Mucosa of stomach (tissue), 1 donor: ENCODE data around the gene SLK.

ENCODE experiments used
- H3K27me3 ChIP-seq: one replicate; pipeline ENCODE4 v1.7.0; 2013; ENCODE audit warnings: mild to moderate bottlenecking, low read length; ENCODE audit not compliant: control insufficient read depth, insufficient read depth
- H3K36me3 ChIP-seq: one replicate; pipeline ENCODE4 v1.7.0; 2013; ENCODE audit warnings: low read length; ENCODE audit not compliant: control insufficient read depth, insufficient read depth
- H3K4me1 ChIP-seq: one replicate; pipeline ENCODE4 v1.7.0; 2013; ENCODE audit warnings: mild to moderate bottlenecking, low read length; ENCODE audit not compliant: control insufficient read depth, insufficient read depth
- H3K4me3 ChIP-seq: one replicate; pipeline ENCODE4 v1.7.0; 2013; ENCODE audit warnings: low read length
- H3K9ac ChIP-seq: one replicate; pipeline ENCODE4 v1.7.0; 2013; ENCODE audit warnings: mild to moderate bottlenecking, low read length, moderate library complexity
- H3K9me3 ChIP-seq: one replicate; pipeline ENCODE4 v1.7.0; 2013; ENCODE audit warnings: mild to moderate bottlenecking, low read length, moderate library complexity; ENCODE audit not compliant: control insufficient read depth
- donor health status: Pancreatic carcinoma.

Gene SLK

DNA sequence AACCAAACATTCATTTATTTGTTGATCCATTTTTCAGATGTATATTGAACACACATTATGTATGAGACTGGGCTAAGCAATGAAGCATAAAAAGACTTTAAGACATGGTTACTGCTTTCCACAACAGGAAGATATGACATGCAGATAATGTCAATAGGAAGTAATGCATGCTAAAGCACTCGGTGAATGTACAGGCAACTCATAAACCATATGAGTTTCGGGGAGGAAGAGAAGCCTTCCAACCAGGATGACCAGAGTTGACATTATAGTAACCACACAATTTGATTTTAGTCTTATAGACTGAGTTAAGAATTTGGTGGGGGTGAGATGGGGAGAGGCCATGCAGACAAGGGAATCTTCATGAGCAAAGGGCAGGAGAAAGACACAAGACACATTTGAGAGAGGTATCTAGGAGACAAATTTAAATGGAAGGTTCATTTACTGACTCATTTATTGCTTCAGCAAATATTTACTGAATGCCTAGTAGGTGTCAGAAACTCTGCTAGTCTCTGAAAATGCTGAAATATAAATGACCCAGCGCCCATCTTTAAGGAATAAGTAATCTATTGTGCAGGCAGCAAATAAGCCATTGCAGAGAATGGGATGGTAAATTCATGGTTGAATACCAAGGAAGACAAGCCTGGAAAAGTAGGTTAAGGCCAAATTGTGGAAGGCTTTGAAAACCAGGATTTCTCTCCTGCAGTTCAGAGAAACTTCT lies 19.0 kb upstream of the SLK start:
- no peaks in the 10 kb centered on the region for H3K9me3 ChIP-seq
- no peak overlapping the region for H3K4me3 ChIP-seq
- H3K9ac ChIP-seq = no peak overlapping the region
- no peaks in the 10 kb centered on the region for H3K36me3 ChIP-seq
- H3K27me3 ChIP-seq = no peaks in the 10 kb centered on the region
- no peaks in the 10 kb centered on the region for H3K4me1 ChIP-seq

DNA sequence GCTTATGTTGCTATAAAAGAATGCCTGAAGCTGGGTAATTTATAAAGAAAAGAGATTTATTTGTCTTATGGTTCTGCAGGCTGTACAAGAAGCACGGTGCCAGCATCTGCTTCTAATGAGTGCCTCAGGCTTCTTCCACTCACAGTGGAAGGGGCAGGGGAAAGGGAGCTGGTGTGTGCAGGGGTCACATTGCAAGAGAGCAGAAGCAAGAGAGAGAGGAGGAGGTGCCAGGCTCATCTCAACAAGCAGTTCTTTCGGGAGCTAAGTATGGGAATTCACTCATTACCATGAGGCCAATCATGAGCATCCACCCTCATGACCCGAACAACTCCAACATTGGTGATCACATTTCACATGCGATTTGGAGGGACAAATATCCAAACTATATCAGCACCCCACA lies 17.2 kb upstream of the SLK start:
- H3K9ac ChIP-seq = no peak overlapping the region
- no peak overlapping the region for H3K4me3 ChIP-seq

DNA sequence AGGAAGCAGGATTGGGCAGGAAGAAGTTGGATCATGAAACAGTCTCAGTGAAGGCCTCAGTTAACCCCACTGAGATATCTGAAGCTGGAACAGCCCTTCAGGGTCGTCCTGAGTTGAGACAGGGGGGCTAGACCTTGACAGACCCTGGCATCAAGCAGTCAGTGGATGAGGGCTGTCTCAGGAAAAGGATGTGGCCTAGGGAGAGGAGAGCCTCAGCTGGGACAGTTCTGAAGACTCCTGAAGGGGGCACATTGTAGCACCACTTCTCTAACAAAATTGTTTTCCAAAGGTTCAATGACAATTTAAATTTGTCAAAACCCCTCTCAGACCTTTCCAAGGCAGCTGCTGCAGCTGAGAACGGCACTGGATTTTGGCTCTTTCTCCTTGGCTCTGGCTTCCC lies 15.8 kb upstream of the SLK start:
- no peaks in the 10 kb centered on the region for H3K4me1 ChIP-seq
- H3K9me3 ChIP-seq = no peaks in the 10 kb centered on the region
- H3K27me3 ChIP-seq = no peaks in the 10 kb centered on the region
- H3K9ac ChIP-seq = no peak overlapping the region
- H3K4me3 ChIP-seq = no peak overlapping the region
- no peaks in the 10 kb centered on the region for H3K36me3 ChIP-seq

More for the DNA sequence above, 17.2 kb upstream of the SLK start:
- no peaks in the 10 kb centered on the region for H3K9me3 ChIP-seq
- no peaks in the 10 kb centered on the region for H3K27me3 ChIP-seq
- H3K36me3 ChIP-seq = no peaks in the 10 kb centered on the region
- H3K4me1 ChIP-seq = no peaks in the 10 kb centered on the region

DNA sequence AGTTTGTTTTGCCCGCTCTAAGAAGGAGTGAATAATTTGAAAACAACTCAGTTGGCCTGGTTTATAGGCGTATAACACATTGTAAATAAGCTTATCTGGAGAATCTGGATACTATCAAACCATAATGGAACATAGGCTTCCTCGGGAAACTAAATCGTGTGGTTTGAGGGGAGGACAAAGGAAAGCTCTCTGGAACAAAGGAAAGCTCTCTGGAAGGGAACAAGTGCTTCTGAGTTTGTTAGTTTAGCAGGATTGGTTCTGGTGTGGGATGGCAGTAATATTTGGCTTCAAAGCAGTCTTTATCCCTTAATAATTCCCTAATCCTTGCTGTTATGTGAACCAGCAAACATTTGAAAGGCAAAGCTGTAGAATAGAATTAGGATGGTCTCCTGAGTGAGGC lies 15.0 kb upstream of the SLK start:
- Histone ChIP-seq H3K4me3 (no peak overlapping the region), H3K4me1 (no peaks in the 10 kb centered on the region), H3K9ac (no peak overlapping the region), H3K27me3 (no peaks in the 10 kb centered on the region), H3K36me3 (no peaks in the 10 kb centered on the region), H3K9me3 (no peaks in the 10 kb centered on the region)

DNA sequence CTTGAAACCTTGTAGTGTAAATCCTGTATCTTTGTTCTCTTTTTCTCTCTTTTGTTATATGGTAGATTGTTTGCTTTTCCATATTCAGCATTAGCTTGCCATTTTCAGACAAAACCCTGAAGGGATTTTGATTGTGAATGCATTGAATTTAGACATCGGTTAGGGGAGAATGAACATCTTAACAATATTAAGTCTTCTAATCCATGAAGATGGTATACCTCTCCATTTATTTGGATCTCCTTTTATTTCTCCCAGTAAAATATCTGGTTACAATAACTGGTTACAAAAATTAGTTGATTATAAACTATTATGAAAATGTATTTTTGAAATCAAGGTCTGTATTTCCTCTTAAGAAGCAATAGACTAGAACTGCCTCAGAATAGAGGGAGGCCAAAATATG lies 12.4 kb upstream of the SLK start:
- Histone ChIP-seq H3K4me1 (no peaks in the 10 kb centered on the region), H3K9ac (no peak overlapping the region), H3K4me3 (no peak overlapping the region), H3K9me3 (no peaks in the 10 kb centered on the region), H3K36me3 (no peaks in the 10 kb centered on the region), H3K27me3 (no peaks in the 10 kb centered on the region)

DNA sequence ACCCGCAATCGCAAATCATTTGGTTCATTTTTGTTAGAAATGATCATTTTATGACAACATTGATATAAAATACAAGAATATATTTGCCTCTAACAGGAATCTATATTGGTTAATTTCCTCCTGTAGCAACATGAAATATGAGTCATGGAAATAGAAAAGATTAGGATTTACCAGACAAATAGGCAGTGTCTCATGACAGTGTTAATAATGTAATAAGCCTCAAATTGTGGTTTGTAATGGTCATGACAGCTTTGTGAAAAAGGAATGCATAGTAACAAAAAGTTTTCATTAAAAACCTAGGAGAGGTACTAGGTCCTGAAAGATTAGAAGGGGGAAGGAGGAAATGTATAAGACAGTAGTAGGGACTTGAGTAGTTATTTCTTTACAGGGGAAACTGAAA lies 7.9 kb upstream of the SLK start:
- H3K4me1 ChIP-seq = no peaks in the 10 kb centered on the region
- H3K4me3 ChIP-seq = no peak overlapping the region
- no peak overlapping the region for H3K9ac ChIP-seq

DNA sequence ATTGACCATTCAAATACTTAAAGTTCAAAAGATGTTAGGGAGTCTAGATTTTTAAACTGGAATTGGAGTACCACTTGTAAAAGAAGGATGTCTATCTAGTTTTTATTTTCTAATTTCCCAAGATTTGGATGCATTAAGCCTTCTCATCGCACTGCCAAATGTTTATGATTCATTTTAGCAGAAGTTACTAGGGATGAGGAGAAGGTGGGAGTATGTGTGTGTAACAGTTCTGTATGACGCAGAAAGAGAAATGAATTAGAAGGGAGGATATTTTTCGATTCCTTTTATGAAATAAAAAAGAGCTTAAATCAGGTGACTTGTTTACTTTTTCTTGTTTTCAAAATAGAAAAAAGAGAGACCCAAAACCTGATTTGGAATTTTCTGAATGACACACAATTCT lies 6.8 kb upstream of the SLK start:
- Histone ChIP-seq H3K27me3 (no peaks in the 10 kb centered on the region), H3K4me1 (no peaks in the 10 kb centered on the region), H3K4me3 (no peak overlapping the region), H3K36me3 (no peaks in the 10 kb centered on the region), H3K9ac (no peak overlapping the region), H3K9me3 (no peaks in the 10 kb centered on the region)

More for the DNA sequence above, 7.9 kb upstream of the SLK start:
- Histone ChIP-seq H3K9me3 (no peaks in the 10 kb centered on the region), H3K36me3 (no peaks in the 10 kb centered on the region), H3K27me3 (no peaks in the 10 kb centered on the region)

DNA sequence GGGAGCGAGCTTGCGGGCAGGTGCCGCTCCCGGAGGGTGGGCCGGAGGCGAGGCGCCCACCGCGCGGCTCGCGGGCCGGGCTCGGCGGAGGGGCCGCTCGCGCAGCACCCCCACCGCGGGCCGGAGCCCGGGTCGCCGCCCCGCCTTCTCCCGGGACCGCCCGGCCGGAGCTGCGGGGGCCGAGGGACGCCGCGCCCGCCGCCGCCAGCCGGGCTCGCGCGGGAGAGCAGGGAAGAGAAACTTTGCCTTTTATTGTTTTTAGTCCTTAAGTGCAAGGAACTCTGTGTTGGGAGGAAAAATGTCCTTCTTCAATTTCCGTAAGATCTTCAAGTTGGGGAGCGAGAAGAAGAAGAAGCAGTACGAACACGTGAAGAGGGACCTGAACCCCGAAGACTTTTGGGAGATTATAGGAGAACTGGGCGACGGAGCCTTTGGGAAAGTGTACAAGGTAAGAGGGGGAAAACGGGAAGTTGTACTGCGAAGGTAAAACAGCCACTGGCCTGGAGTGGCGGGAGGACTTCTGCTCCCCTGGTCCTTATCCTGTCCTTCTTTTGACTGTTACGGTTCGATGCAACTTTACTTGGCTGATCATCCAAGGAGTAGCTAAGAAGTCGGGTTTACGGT lies 620 bp downstream of the SLK start:
- peak overlapping the region; percentile 99 for H3K9ac ChIP-seq
- no peaks in the 10 kb centered on the region for H3K27me3 ChIP-seq
- no peaks in the 10 kb centered on the region for H3K36me3 ChIP-seq
- no peaks in the 10 kb centered on the region for H3K4me1 ChIP-seq
- H3K4me3 ChIP-seq = peak overlapping the region; percentile 66
- H3K9me3 ChIP-seq = no peaks in the 10 kb centered on the region

DNA sequence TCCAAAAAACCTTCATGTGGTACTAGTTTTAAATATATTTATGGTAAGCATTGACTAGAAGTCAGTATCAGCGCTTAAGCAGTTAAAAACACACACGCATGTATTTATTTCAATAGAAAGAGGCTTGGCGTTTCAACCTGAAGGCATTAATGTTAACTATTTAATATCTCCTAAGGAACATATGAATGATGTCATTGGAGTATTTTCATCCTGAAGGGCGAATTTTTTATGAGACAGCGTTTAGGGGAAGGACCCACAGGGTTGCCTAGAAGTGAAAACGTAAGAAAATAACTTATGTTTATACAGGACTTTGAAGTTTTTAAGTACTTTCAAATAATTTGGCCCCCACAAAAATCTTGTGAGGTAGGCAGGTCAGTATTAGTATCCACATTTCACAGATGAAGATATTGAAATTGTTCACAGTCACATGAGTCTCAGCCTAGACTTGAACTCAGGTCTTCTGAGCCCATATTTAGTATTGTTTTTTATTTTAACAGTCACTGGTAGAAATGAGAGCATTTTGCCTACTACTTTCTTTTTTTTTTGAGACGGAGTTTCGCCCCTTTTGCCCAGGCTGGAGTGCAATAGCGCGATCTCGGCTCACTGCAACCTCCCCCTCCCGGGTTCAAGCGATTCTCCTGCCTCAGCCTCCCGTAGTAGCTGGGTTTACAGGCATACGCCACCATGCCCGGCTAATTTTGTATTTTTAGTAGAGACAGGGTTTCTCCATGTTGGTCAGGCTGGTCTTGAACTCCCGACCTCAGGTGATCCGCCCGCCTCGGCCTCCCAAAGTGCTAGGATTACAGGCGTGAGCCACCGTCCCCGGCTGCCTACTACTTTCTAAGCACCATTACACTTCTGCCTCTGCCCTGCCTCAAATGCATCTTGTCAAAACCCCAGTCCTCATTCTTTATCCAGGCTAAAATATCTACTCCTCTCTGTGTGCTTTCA lies 1.8 kb downstream of the SLK start:
- H3K27me3 ChIP-seq = no peaks in the 10 kb centered on the region
- no peaks in the 10 kb centered on the region for H3K4me1 ChIP-seq
- peak overlapping the region; percentile 99 for H3K9ac ChIP-seq
- H3K36me3 ChIP-seq = no peaks in the 10 kb centered on the region
- H3K4me3 ChIP-seq = peak overlapping the region; percentile 66
- no peaks in the 10 kb centered on the region for H3K9me3 ChIP-seq

DNA sequence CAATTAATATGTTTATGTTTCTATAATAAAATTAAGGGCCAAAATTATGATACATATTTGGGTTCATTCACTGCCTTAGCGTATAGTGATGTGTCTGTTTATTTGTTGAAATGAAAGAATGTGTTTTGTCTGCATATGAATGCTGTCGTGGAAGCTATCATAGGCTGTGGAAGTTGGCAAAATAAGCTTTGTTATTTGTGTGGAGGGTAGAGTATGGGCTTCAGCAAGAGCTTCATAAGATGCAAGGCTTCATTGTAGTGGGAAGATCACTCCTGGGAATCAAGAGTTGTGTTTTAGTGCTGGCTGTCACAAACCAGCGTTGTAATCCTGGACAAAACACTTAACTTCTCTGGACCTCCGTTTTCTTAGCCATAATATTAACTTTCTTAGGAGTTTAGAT lies 2.5 kb downstream of the SLK start:
- Histone ChIP-seq H3K4me3 (peak overlapping the region; percentile 66), H3K4me1 (no peaks in the 10 kb centered on the region), H3K27me3 (no peaks in the 10 kb centered on the region), H3K36me3 (no peaks in the 10 kb centered on the region), H3K9me3 (no peaks in the 10 kb centered on the region), H3K9ac (peak overlapping the region; percentile 99)

DNA sequence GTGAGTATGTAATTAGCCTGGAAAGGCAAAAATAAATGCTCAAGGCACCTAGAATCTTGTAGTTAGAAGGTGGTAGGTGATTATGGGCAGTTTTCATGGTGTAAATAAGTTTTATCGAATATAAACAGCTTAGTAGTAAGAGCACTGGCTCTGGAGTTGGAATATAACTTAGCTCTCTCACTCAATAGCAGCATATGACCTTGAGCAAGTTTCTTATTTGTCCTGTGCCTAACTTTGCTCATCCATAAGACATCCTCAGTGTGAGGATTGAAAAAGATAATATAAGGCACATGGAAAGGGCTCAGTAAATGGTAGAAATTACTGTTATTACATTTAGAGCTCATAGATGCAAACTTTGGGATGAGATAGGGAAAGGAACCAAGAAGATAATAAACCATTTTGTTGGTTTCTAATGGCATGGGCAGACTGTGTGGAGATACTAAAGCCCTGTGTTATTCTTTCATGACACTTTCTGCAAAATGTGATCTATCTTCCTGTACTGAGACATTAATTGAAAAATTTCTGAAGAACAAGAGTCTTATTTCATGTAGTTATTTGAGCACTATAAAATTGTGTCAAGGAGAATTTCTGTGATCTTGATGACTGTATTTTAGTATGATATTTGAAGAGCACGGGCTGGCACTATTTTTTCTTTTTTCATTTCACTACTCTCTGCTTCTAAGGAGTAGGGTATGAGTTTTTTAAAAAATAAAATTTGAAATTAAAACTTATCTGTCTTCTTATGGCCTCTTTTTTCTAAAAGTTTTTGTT lies 3.1 kb downstream of the SLK start:
- H3K9me3 ChIP-seq = no peaks in the 10 kb centered on the region
- peak overlapping the region; percentile 99 for H3K9ac ChIP-seq
- no peaks in the 10 kb centered on the region for H3K36me3 ChIP-seq
- no peaks in the 10 kb centered on the region for H3K4me1 ChIP-seq
- H3K27me3 ChIP-seq = no peaks in the 10 kb centered on the region
- peak overlapping the region; percentile 66 for H3K4me3 ChIP-seq
